Activated CD8-positive, alpha-beta memory T cell treated with anti-CD3 and anti-CD28 coated beads, Interleukin-2, amount 50 U/mL, for 48 hours (primary cell): Measurements from ENCODE around the gene CTIF.

Source experiments
- DNase-seq: peaks from one replicate; pipeline ENCODE4 v3.0.0-alpha.2; 2020

The CTIF gene

GRCh38 chr18:48842259-48843061, 303.6 kb downstream of the CTIF start:
- DNase-seq, result no peak

GRCh38 chr18:48843162-48843561, 304.3 kb downstream of the CTIF start:
- no peak for DNase-seq

- DNase-seq, result no peak
Observed at GRCh38 chr18:48843596-48843995, 304.8 kb downstream of the CTIF start.

- DNase-seq, result no peak
Observed at GRCh38 chr18:48844271-48844670, 305.4 kb downstream of the CTIF start.

GRCh38 chr18:48845174-48845573, 306.3 kb downstream of the CTIF start:
- DNase-seq, result no peak

GRCh38 chr18:48846423-48846932, 307.6 kb downstream of the CTIF start:
- no peak for DNase-seq

GRCh38 chr18:48847807-48848486, 309.1 kb downstream of the CTIF start:
- DNase-seq, result no peak

- DNase-seq, result no peak
Observed at GRCh38 chr18:48848641-48849143, 309.9 kb downstream of the CTIF start.

- no peak for DNase-seq
Observed at GRCh38 chr18:48850822-48851598, 312.2 kb downstream of the CTIF start.

- no peak for DNase-seq
Observed at GRCh38 chr18:48851599-48851960, 312.7 kb downstream of the CTIF start.

GRCh38 chr18:48852292-48852691, 313.5 kb downstream of the CTIF start:
- no peak for DNase-seq

GRCh38 chr18:48852794-48853193, 314.0 kb downstream of the CTIF start:
- no peak for DNase-seq

GRCh38 chr18:48853588-48853987, 314.8 kb downstream of the CTIF start:
- no peak for DNase-seq

- no peak for DNase-seq
Observed at GRCh38 chr18:48854780-48855179, 315.9 kb downstream of the CTIF start.

- DNase-seq, result no peak
Observed at GRCh38 chr18:48855422-48856377, 316.9 kb downstream of the CTIF start.

GRCh38 chr18:48857023-48857694, 318.3 kb downstream of the CTIF start:
- DNase-seq, result no peak

- no peak for DNase-seq
Observed at GRCh38 chr18:48858676-48859075, 319.8 kb downstream of the CTIF start.

- DNase-seq, result no peak
Observed at GRCh38 chr18:48859311-48860268, 320.8 kb downstream of the CTIF start.

GRCh38 chr18:48860269-48861180, 321.7 kb downstream of the CTIF start:
- DNase-seq, result no peak
